Measurements from ENCODE around the gene PI4KA.

Gene PI4KA

GRCh38 chr22:20881869-20882815 lies 23.5 kb upstream of the PI4KA start:
- Histone ChIP-seq H3K9ac (no peak overlapping the region), H3K4me2 (no peak overlapping the region), H3K79me2 (ENCODE audit: insufficient read depth, low read depth) (no peaks in the 10 kb centered on the region), H3K36me3 (ENCODE audit: insufficient read depth) (no peaks in the 10 kb centered on the region), H2AFZ (ENCODE audit: low read depth) (no peak overlapping the region), H3K4me1 (ENCODE audit: low read depth, poor library complexity, severe bottlenecking) (no peaks in the 10 kb centered on the region), H3K27me3 (ENCODE audit: insufficient read depth, low read depth) (no peaks in the 10 kb centered on the region), H3K4me3 (IDR thresholded peaks at IDR 0.05; ENCODE audit: insufficient read depth, low read depth, low read length) (no peak overlapping the region), H3K27ac (no peak overlapping the region), H4K20me1 (ENCODE audit: insufficient read depth) (no peaks in the 10 kb centered on the region)
- TF ChIP-seq, protein P1, sequence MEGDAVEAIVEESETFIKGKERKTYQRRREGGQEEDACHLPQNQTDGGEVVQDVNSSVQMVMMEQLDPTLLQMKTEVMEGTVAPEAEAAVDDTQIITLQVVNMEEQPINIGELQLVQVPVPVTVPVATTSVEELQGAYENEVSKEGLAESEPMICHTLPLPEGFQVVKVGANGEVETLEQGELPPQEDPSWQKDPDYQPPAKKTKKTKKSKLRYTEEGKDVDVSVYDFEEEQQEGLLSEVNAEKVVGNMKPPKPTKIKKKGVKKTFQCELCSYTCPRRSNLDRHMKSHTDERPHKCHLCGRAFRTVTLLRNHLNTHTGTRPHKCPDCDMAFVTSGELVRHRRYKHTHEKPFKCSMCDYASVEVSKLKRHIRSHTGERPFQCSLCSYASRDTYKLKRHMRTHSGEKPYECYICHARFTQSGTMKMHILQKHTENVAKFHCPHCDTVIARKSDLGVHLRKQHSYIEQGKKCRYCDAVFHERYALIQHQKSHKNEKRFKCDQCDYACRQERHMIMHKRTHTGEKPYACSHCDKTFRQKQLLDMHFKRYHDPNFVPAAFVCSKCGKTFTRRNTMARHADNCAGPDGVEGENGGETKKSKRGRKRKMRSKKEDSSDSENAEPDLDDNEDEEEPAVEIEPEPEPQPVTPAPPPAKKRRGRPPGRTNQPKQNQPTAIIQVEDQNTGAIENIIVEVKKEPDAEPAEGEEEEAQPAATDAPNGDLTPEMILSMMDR (conservative IDR thresholded peaks at IDR 0.05; ENCODE audit: low read depth, low read length), result no peak

- Histone ChIP-seq H2AFZ (ENCODE audit: low read depth) (no peak overlapping the region), H3K9ac (no peak overlapping the region), H3K36me3 (ENCODE audit: insufficient read depth) (no peaks in the 10 kb centered on the region), H3K79me2 (ENCODE audit: insufficient read depth, low read depth) (no peaks in the 10 kb centered on the region), H3K4me2 (no peak overlapping the region), H3K4me1 (ENCODE audit: low read depth, poor library complexity, severe bottlenecking) (no peaks in the 10 kb centered on the region), H3K27me3 (ENCODE audit: insufficient read depth, low read depth) (no peaks in the 10 kb centered on the region), H3K4me3 (IDR thresholded peaks at IDR 0.05; ENCODE audit: insufficient read depth, low read depth, low read length) (no peak overlapping the region), H3K27ac (no peak overlapping the region), H4K20me1 (ENCODE audit: insufficient read depth) (no peaks in the 10 kb centered on the region)
- TF ChIP-seq, protein P1 (conservative IDR thresholded peaks at IDR 0.05; ENCODE audit: low read depth, low read length), result no peak
These were observed 22.6 kb upstream of the PI4KA start for GRCh38 chr22:20881231-20881630.

- TF ChIP-seq, protein P1 (conservative IDR thresholded peaks at IDR 0.05; ENCODE audit: low read depth, low read length), result no peak
- Histone ChIP-seq H3K4me2 (no peak overlapping the region), H3K27me3 (ENCODE audit: insufficient read depth, low read depth) (no peaks in the 10 kb centered on the region), H3K27ac (no peak overlapping the region), H3K4me3 (IDR thresholded peaks at IDR 0.05; ENCODE audit: insufficient read depth, low read depth, low read length) (no peak overlapping the region), H3K9ac (no peak overlapping the region), H3K79me2 (ENCODE audit: insufficient read depth, low read depth) (no peaks in the 10 kb centered on the region), H2AFZ (ENCODE audit: low read depth) (no peak overlapping the region), H3K4me1 (ENCODE audit: low read depth, poor library complexity, severe bottlenecking) (no peaks in the 10 kb centered on the region), H3K36me3 (ENCODE audit: insufficient read depth) (no peaks in the 10 kb centered on the region), H4K20me1 (ENCODE audit: insufficient read depth) (no peaks in the 10 kb centered on the region)
These were observed 19.1 kb upstream of the PI4KA start for GRCh38 chr22:20877715-20878114.

DNA sequence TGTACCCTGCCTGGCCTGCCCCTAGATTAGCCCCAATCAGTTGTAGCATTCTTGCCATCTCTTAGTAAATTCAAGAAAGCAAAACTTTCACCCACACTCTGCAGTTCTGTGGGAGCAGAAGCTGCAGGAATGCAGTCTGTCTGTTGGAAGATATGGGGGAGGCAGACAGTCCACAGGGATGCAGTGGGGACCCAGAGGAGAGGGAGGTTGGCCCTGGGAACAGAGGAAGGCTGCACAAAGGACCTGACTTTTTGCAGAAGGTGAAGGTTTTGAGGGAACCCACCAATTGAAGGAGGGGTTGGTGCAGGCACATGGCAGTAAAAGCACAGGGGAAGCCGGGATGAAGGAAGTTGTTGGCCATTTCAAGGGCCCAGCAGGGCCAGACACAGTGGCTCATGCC lies 16.7 kb upstream of the PI4KA start:
- no peaks in the 10 kb centered on the region for H4K20me1 ChIP-seq (ENCODE audit: insufficient read depth)
- H3K4me1 ChIP-seq (ENCODE audit: low read depth, poor library complexity, severe bottlenecking), result no peaks in the 10 kb centered on the region
- H3K4me3 ChIP-seq (IDR thresholded peaks at IDR 0.05; ENCODE audit: insufficient read depth, low read depth, low read length), result no peak overlapping the region
- no peak overlapping the region for H3K4me2 ChIP-seq
- no peaks in the 10 kb centered on the region for H3K36me3 ChIP-seq (ENCODE audit: insufficient read depth)
- no peaks in the 10 kb centered on the region for H3K27me3 ChIP-seq (ENCODE audit: insufficient read depth, low read depth)
- H2AFZ ChIP-seq (ENCODE audit: low read depth), result no peak overlapping the region
- no peak overlapping the region for H3K27ac ChIP-seq
- TF ChIP-seq, protein P1 (conservative IDR thresholded peaks at IDR 0.05; ENCODE audit: low read depth, low read length), result no peak
- no peak overlapping the region for H3K9ac ChIP-seq
- no peaks in the 10 kb centered on the region for H3K79me2 ChIP-seq (ENCODE audit: insufficient read depth, low read depth)

Data from KMS-11 (cell line).